GM19193 (cell line): ENCODE data around the gene TMEM52.

Source experiments
- POLR2A ChIP-seq: IDR thresholded peaks from 4 replicates; pipeline ENCODE4 v1.6.1; 2011; ENCODE audit not compliant: insufficient read depth, insufficient read length; ENCODE audit errors: extremely low read depth

TMEM52 gene

GRCh38 chr1:1955621-1956094 lies 36.6 kb upstream of the TMEM52 start:
- TF ChIP-seq POLR2A, result no peak

- no peak for TF ChIP-seq POLR2A
Measured at GRCh38 chr1:1954831-1955441, 35.9 kb upstream of the TMEM52 start.

GRCh38 chr1:1954015-1954414 lies 34.9 kb upstream of the TMEM52 start:
- TF ChIP-seq POLR2A, result no peak

- no peak for TF ChIP-seq POLR2A
Measured at GRCh38 chr1:1950940-1951339, 31.9 kb upstream of the TMEM52 start.

GRCh38 chr1:1948783-1949182 lies 29.7 kb upstream of the TMEM52 start:
- no peak for TF ChIP-seq POLR2A

GRCh38 chr1:1947493-1947892 lies 28.4 kb upstream of the TMEM52 start:
- TF ChIP-seq POLR2A, result no peak

- no peak for TF ChIP-seq POLR2A
Measured at GRCh38 chr1:1946540-1946939, 27.5 kb upstream of the TMEM52 start.

- TF ChIP-seq POLR2A, result no peak
Measured at GRCh38 chr1:1945782-1946393, 26.8 kb upstream of the TMEM52 start.

- TF ChIP-seq POLR2A, result no peak
Measured at GRCh38 chr1:1943834-1944570, 24.9 kb upstream of the TMEM52 start.

- no peak for TF ChIP-seq POLR2A
Measured at GRCh38 chr1:1942753-1943656, 23.9 kb upstream of the TMEM52 start.

- no peak for TF ChIP-seq POLR2A
Measured at GRCh38 chr1:1941868-1942752, 23.0 kb upstream of the TMEM52 start.

GRCh38 chr1:1941211-1941841 lies 22.2 kb upstream of the TMEM52 start:
- TF ChIP-seq POLR2A, result no peak

- no peak for TF ChIP-seq POLR2A
Measured at GRCh38 chr1:1940123-1940425, 21.0 kb upstream of the TMEM52 start.
